COLO668 (cell line): ENCODE measurements around the gene ARHGAP22.
"Not testable (repeated sequence)": the region's sequence is repeated elsewhere in the genome, so short reads cannot be mapped to it uniquely, and the experiment has no call there.

Experiments
- DNase-seq: peaks from one replicate; lab custom pipeline; 2025; ENCODE audit not compliant: unreplicated experiment; lab: John Stamatoyannopoulos, UW

Gene ARHGAP22

DNA sequence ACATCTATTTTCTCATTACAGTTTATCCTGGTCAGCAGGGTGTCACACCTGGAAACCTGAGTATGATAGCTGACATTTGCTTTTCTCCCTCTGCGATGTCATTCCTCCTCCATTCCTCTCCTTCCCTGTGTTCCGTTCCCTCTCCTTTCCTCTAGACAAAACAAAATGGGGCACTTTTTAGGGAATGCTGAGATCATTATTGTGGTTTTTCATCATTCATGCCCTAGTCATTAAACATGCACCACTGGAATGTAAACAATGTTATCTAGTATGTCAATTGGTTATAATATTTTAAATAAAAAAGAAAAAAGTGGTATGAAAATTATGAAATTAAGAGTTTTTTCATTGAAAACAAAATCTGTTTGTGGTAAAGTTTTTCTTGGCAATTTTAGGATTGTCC lies 165.8 kb downstream of the ARHGAP22 start:
- DNase-seq = no peak

DNA sequence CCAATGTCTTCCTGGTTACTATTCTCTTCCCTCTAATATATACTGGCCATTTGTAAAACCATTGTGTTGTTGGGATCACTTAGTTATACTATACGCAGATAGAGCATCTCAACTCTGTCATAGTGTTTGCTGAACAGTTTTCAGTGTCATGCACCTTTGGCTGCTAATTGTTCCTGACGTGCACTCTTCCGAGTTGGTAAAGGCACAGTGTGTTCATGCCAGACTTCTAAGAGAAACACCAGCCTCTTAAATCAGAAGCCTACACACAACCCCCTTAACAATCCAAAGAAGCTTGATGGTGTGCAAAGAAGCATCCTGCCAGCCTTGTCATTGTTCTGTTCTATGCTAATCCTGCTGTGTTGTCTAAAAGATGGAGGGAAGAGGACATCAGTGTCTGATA lies 167.3 kb downstream of the ARHGAP22 start:
- no peak for DNase-seq

GRCh38 chr10:48431871-48432270 lies 173.0 kb downstream of the ARHGAP22 start:
- DNase-seq = no peak

DNA sequence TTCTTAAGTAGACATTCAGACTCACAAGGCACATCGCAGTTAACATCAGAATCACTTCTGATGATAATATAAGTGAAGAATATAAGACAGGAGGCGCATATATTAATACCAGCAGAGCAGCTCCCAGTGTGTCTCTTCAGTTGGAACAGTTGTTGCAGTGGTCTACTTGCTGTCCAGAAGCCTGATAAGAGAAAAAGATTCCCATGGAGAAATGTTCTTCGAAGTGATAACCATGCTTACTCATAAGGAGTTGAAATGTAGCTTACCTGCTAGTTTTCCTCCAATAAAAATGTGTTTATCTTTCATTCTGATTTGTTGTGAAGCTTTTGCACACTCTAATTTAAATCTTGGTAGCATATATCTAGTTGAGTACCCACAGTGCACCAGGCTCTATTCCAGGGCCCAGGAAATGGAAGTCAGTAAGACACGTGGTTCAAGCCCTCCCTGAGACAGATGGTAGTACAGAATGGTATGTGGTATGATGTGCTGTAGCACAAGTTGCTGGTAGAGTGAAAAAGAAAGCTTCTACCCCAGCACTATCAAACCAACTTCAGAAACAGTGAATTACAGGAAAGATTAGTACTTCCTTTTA lies 174.4 kb downstream of the ARHGAP22 start:
- no peak for DNase-seq

DNA sequence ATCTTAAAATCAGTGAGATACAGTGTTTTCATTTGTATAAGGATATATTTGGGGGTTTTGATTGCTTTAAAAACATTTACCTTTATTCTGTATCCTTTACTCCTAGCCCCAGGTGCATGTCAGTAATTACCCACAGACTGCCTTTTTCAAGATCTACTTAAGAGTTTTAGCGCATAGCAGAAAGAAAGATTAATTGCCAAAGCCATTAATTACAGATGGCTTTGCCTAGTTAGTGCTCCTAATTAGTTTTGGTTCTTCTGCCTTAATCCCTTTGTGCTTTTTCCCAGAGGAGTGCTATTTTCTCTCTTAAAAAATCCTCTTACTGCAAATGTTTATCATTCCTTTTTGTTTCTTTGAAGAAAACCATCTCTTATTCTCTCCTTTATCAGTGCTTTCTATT lies 175.6 kb downstream of the ARHGAP22 start:
- DNase-seq = no peak

DNA sequence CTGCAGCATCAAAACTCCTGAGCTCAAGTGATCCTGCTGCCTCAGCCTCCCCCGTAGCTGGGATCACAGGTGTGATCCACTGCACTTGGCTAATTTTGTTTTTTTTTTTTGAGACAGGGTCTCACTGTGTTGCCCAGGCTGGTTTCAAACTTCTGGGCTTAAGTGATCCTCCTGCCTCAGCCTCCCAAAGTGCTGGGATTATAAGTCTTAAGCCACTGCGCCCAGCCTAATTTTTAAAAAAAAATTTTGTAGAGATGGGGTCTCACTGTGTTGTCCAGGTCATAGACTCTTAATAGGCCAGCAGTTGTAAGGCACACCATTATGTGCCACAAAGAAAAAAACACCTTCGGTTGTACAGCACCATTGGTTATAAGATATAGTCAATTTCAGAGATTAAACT lies 176.0 kb downstream of the ARHGAP22 start:
- DNase-seq = no peak

GRCh38 chr10:48423884-48424283 lies 181.0 kb downstream of the ARHGAP22 start:
- no peak for DNase-seq

DNA sequence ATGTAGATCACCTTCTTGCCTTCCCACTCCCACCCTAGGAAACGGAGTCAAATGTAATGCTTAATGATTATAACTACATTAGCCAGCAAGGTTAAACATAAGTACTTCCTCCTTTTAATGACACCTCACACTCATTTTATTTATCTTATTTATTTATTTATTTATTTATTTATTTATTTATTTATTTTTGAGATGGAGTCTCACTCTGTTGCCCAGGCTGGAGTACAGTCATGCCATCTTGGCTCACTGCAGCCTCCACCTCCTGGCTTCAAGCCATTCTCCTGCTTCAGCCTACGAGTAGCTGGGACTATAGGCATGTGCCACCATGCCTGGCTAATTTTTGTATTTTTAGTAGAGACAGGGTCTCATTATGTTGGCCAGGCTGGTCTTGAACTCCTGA lies 183.0 kb downstream of the ARHGAP22 start:
- DNase-seq = not testable (repeated sequence)

DNA sequence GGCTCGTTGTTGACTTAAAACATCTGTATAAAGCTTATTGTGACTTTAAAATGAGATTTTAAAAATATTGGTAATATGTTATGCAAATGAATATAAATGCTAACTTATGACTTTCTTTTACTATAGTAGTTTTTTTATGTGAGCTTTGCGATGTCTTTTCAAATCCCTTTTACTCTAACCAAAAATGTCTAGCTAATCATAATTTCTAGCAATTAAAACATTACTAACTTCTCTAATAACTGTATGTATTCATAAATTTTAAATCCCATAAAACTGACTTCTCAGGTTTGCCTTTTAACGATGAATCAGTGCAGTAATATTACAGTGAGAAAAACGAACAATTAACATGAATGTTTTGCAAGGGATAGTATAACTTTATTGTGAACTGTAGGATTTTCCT lies 185.2 kb downstream of the ARHGAP22 start:
- DNase-seq = no peak

GRCh38 chr10:48418189-48418788 lies 186.6 kb downstream of the ARHGAP22 start:
- DNase-seq = no peak

DNA sequence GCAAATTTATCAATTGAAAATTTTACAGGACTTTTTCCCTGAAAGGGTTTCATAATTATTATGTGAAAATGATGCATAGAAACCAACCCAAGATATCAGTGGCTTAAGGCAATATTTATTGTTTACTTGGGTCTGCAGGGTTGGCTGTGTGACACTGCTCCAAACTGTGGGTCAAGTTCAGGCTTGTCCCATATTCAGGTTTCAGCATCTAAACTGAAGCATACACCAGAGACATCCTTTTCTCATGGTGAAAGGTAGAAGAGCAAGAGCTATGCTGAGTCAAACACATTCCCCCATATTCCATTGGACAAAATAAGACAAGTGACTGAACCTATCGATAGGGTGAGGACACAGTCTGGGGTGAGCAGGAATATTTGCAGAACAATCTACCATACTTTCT lies 187.5 kb downstream of the ARHGAP22 start:
- no peak for DNase-seq

DNA sequence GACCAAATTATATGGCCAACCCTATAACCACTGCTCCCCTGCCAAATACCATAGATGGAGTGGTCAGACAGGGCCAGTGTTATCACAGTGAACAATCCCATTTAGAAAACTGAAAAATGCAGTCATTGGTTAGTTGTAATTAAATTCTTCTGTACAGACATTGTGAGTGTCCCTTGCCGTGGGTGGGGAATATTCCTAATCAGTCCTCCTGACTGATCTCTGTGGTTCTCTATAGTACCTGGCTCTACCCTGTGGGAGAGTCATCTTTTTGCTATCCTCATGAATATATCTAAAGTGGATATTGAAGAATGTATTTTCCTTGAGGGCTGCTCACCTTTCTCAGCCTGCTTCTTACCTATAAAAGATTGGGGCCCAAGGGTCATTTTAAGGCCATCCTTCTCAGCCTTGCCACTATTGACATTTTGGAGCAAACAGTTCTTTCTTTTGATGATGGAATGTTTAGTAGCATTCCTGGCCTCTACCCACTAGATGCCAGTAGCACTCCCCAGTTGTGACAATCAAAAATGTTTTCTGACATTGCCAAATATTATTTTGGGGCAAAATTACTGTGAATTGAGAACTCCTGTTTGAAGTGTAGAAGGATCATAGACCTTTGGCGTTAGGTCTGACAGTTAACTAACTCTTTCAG lies 188.2 kb downstream of the ARHGAP22 start:
- DNase-seq = no peak

GRCh38 chr10:48414778-48415177 lies 190.1 kb downstream of the ARHGAP22 start:
- DNase-seq = no peak

DNA sequence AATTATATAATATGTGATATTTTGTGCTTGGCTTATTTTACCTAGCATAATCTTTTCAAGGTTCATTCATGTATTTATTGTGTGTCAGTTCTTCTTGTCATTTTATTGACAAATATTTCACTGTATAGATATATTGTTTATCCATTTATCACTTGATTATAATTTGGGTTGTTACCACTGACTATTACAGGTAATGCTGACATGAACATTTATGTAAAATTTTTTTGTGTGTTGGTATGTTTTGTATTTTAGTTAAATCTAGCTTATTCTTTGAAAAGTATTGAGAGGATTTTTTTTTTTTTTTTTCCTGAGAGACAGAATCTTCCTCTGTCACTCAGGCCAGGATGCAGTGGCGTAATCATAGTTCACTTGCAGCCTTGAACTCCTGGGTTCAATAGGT lies 190.7 kb downstream of the ARHGAP22 start:
- DNase-seq = no peak

- no peak for DNase-seq
These were observed 191.9 kb downstream of the ARHGAP22 start for GRCh38 chr10:48412933-48413332.

GRCh38 chr10:48412081-48412480 lies 192.8 kb downstream of the ARHGAP22 start:
- DNase-seq = no peak

GRCh38 chr10:48411510-48411909 lies 193.4 kb downstream of the ARHGAP22 start:
- no peak for DNase-seq

- DNase-seq = no peak
These were observed 194.4 kb downstream of the ARHGAP22 start for GRCh38 chr10:48410503-48410902.

DNA sequence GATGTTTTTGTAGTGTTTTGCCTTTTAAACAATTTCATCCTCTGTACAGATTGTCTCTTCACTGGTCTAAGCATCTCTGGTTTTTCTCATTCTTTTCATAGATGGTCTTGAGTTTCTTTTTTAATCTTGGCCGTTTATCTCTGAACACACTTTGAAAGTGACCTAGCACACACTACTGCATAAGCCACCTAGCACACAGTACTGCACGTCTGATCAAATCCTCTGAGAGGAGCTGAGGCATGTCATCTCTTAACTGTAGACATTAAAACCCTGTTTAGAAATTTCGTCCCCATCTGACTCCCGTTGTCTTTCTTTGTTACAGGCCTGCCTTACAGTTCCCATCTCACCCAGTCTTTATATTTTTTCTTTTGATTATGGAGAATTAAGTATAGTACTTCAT lies 198.2 kb downstream of the ARHGAP22 start:
- no peak for DNase-seq

GRCh38 chr10:48406204-48406603 lies 198.7 kb downstream of the ARHGAP22 start:
- DNase-seq = no peak

- no peak for DNase-seq
These were observed 200.2 kb downstream of the ARHGAP22 start for GRCh38 chr10:48404646-48405045.

- DNase-seq = no peak
These were observed 204.0 kb downstream of the ARHGAP22 start for GRCh38 chr10:48400850-48401220.
